SK-MEL-5 (cell line): Measurements from ENCODE around the gene FCHSD2. TPM values are rescaled to one million over a fixed set of nuclear protein-coding genes. Genes with fewer than 3 reads are reported as not detected.

ENCODE experiments used
- DNase-seq: peaks from one replicate; pipeline ENCODE4 v3.0.0-alpha.2; 2016; ENCODE audit warnings: low read depth, low spot score
- in situ Hi-C: cut with HindIII; loops from 2 replicates; pipeline ENCODE4 v1.10.0; 2016; ENCODE audit warnings: low sequenced_read_pairs, high pct_unique_total_duplicates, low pct_unique_long_range_greater_than_20kb
- total RNA-seq: library from RNA; depleted of rRNA; stranded (reverse); fragments of >200 nt; shearing (Covaris generic); gene quantifications from 2 replicates; pipeline ENCODE4 v1.2.3, GENCODE V29; 2014

The FCHSD2 gene
- total RNA-seq, 1 experiment from 2014 or later: 7.8 TPM

DNA sequence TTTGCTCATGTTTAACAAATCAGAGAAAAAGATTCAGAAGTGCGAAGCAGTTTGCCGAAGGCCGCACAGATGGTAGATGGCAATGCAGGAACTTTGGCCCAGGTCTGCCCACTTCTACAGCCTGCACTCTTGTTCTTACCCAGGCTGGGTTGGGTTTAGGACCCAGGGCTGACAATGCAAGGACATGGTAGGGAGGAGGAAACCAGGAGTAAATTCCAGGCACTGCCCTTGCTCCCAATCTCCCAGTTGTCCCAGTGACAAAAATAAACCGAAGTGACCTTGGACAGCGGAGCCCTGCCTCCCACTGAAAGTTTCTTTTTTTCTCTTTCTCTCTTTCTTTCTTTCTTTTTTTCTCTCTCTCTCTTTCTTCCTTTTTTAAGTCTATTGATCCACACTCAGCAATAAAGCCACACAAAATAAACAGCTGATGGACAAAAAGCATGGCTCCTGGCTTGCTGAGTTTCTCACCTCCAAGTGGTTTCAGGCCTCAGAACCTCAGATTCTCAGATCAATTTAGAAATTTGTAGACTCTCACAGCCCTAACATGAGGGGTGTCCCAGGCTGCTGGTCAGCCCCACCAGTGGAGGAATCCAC lies 33.5 kb upstream of the FCHSD2 start:
- in situ Hi-C loops: no loop called here
- no peak for DNase-seq

DNA sequence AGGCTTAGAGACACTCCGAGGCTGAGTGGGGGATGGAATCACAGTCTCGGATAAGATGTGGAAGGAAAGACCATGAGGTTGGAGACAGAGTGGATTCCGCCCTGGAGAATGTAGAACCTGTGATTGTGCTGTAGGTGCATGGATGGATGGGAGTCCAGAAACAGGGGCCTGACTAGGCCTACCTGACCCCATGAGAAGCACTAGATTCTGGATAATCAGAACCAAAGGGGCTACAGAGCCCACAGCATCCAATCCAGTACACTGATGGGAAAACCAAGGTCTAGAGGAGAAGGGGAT lies 32.3 kb upstream of the FCHSD2 start:
- in situ Hi-C loops: no loop called here

DNA sequence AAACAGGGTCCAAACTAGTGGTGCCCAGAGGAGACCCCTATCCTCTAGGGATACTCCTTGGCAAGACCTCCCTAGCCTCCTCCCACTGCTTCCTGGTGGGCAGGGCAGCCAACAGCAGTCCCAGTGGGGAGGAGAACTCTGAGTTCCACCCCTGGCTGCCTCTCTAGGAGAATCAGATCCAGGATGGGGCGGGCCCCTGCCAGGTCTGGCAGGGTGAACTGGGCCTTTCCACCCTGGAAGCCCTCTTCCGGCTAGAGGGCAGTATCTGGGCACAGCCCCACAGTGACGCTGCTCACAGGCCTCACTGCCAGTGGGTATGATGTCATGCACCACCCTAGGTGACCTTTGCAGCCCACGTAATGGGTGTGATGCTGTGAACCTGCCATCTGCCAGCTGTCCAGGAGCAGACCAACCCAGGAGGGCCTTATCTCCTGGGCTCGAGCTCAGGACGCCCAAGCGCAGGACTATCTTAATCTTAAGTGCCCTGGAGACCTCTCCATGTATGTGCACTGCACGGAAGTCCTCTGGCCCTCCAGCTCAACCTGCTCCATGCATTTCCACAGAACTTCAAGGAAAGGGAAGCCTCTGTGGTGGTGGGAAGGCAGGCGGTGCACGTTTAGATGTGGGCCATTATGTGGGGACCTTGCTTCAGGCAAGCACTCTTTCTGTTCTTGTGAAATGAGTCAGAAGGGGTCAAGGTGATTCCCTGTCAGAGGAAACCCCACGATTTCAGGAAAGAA lies 31.8 kb upstream of the FCHSD2 start:
- in situ Hi-C loops: no loop called here
- DNase-seq: no peak

More for the DNA sequence above, 32.3 kb upstream of the FCHSD2 start:
- no peak for DNase-seq

DNA sequence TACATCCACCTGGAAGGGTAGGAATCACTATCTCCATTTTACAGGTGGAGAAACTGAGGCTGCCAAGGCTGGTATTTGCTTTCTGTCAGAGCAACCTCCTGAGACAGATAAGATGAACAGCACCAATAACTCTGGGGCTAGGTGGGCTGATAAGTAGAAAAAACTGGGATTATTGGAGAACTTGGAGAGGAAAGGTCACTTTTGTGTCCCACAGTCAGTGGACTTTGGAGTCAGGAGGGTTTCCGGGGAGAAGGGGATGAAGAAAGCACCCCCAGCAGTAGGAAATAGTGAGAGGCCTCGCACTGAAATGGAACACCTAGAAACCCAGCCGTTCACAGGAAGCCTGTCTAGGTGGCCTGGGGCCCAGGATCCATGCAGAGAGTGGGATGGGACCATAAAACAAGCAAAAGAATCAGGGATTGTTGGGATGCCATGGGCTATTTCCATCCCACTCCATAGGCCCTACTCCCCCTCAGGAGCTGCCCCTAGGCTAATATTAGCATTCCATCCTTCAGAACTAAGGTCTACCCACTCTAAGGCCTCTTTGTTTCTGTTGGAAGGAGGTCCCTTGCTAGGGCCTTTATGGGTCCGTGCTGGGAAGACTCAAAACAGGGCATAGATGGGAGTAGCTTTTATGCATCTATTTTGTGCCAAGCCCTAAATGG lies 31.0 kb upstream of the FCHSD2 start:
- peak; percentile 20 for DNase-seq
- in situ Hi-C loops: no loop called here

DNA sequence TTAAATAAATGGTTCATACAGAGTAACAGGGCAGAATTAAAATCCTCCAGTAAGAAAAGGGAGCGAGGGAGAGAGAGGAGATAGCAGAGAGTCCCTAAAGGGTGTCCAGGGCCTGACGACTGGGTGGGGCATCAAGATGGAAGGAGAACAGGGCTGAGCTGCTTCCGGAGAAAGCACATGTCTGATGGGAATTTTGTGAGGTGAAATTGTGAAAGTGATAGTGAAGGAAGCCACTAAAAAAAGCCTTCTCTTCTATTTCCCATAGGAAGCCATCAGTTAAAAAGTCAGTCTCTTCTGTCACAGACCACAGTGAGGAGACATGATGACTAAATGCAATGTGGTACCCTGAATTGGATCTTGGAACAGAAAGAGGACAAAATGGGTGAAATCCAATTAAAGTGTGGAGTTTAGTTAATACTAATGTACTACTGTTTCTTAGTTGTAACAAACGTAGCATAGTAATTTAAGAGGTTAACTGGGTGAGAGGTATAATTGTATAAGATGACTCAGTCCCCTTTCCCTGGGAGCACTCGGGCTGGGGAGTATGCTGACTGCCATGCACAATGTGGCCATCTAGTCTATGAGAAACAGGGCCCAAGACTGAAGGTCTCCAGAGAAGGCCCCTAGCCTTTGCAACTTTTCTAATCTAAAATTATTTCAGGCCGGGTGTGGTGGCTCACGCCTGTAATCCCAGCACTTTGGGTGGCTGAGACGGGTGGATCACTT lies 29.5 kb upstream of the FCHSD2 start:
- in situ Hi-C loops: no loop called here

DNA sequence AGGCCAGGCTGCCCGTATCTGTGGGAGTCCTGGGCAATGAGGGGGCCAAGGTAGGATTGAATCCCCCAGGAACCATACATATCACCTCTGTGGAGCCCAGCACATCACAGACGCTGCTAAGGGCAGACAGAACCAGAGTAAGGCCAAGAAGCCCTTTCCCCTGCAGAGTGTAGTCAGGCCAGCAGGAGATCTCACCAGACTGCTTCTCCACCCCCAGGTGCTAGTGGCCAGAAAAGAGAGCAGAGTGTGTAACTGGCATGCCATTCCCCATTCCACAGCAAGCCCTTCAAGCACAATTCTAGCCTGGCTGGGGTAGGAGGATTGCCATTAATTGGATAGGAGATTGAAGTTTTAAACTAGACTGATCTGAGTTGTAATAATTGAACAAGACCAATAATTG lies 28.0 kb upstream of the FCHSD2 start:
- in situ Hi-C loops: no loop called here
- peak; percentile 15 for DNase-seq

More for the DNA sequence above, 29.5 kb upstream of the FCHSD2 start:
- DNase-seq: no peak

DNA sequence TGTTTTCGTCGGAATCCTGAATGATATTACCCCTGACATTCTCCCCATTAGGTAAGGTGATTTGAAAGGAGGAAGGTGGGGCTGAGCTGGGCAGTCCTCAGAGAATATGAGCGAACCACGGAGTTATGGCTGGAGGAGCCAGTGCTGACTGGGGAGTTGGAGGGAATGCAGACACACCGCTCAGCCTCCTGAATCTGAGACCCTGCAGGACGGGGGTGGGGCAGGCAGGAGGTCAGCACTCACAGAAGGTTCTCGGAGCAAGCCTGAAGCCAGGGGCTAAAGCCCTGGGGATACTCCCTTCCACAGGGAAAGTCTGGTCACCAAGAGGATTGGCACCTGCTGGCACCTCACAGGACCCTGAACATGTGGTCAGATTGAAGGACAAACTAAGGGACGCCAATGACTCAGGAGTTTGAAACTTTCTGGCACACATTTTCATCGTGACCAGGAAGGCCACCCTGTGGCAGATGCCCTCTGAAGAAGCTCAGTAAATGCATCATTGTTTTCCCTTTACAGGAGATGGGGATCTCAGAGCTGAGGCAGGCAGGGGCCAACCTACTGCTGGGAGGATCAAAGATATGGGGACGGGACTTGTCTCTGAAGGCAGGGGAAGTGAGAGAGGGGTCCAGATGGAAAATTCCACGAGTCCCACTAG lies 26.9 kb upstream of the FCHSD2 start:
- DNase-seq: peak; percentile 11
- in situ Hi-C loops: no loop called here

DNA sequence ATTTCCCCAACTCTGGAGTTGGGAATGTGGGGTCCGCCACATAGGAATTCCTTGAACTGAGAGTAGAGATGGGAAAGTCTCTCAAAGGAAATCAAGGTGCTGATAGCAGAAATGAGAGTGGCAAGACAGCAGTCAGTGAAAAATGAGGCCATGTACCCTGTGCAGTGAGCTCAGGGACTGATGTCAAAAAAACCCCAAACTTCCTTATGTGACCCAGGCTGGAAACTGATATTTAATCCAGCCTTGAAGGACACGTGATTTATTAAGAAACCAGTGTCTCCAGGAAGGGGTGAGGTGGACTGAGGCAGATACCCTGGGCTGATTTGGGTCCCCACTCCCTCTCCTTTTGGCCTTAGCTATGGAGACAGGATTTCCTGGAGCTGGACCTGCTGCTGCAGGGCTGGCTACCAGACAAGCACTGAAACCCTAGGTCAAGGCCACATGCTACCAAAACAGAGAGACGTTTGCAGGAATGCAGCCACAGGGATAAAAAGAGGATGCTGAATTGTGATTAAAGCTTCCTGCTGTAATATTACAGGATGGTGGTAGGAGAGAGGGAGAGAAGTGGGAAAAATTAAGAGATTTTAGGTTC lies 25.3 kb upstream of the FCHSD2 start:
- DNase-seq: no peak
- in situ Hi-C loops: no loop called here

DNA sequence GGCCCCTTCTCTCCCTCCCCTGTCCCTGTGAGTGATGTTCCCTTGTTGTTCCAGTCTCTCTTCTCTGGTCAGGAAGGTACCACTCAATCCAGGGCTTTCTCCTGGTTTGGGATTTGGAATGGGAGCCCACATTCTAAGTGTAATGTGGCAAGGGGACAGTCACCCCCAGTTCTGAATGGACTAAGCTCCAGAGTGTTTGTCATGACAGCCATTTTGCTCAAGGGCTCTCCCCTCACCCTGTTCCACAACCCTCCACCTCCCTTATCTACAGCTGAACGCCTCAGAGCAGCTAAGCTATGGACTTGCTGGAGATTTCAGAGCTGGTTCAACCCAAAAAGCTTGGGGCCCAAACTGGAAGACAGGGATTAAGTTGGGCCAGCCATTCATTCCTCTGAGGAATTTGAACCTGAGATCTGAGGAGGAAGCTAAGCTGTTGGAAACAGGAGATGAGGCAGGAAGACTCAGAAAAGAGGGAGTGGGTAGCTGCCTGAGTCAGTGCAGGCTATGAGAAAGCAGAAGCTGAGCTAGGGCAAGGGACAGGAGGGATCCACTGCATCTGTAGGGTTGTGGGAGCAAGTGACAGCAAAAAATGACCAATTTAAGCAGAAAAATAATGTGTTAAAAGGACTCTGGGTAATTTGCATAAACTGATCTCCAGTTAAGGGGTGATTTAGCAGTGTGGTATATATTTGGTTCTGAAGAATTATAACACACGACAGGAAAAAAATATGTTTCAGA lies 22.9 kb upstream of the FCHSD2 start:
- no peak for DNase-seq
- in situ Hi-C loops: no loop called here

DNA sequence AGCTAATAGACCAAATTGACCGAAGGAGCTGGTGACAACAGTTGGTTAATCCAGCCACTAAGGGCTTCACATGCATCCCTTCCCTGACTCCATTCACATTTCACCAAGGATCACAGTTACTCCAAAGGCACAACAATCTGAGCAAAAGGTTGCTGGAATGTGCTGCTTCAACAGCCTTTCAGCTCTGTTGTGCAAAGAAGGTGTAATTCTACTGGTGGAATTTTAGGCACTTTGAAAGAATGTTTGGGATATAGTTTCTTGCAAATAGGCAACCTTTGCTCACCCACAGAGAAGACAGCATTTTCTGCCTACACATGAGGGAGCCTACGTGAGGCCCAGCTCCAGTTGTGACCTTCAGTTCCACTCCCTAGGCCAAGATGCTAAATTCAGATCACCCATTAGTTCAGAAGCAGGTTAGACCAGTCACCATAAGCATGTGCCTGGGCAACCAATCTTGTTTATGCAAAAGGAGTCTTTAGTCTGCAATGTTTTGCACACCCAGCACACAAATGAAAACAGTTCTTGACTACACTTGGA lies 21.6 kb upstream of the FCHSD2 start:
- in situ Hi-C loops: no loop called here
- no peak for DNase-seq

DNA sequence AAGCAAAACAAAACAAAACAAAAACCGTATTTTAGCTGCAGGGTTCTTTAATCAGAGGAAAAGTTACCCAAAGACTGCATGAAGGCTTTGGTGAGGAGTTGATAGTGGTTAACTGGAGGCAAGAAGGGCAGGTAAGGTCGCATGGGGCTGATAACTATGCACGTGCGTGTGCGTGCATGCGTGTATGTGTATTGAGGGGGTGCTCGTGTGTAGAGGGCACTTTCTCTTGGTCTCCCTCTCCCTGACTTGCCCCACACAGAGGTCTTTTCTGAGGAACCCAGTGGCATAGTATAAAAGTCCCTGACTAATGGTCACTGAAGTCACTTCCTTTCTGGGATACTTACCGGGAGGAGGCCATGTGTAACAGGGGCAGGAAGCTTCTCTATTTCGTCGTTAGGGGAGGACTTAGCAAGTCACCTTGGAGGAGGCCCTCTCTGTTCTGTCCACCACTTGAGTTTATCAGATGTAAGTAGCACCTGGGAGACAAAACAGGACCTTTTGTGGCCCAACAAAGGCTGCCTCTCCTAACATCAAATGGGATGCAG lies 20.1 kb upstream of the FCHSD2 start:
- DNase-seq: no peak
- in situ Hi-C loops: no loop called here

DNA sequence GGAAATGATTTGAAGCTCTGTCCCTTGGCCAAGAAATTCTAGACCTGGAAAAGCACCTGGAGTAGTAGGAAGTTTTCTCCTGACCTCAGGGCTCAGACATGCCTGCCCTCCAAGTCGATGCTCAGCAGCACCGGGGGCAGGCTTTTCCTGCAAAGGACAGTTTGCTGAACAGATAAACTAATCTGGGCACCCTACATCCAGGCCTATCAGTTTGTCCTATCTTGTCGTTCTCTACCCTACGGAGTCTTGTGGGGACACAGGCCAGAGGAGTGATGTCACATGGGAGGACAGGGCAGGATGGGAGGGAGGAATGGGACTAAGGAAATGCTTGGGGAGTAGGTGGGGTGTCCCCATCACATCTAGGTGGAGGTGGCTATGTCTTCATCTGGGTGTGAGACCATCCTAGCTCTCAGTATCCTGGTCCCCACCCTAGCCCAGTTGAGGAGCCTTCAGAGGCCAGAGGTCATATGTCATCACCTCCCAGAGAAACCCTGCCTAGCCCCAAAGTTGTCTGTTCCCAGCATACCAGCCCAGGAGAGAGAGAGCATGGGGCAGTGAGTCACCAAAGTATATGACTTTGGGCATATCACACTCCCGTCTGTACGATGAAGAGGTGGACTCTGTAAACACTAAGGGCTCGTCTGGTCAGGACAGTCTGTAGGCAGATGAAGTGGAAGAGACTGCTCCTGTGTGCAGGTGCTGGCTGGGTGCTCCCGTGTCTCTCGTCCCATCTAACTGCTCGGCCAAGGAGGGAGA lies 18.1 kb upstream of the FCHSD2 start:
- DNase-seq: no peak
- in situ Hi-C loops: no loop called here

DNA sequence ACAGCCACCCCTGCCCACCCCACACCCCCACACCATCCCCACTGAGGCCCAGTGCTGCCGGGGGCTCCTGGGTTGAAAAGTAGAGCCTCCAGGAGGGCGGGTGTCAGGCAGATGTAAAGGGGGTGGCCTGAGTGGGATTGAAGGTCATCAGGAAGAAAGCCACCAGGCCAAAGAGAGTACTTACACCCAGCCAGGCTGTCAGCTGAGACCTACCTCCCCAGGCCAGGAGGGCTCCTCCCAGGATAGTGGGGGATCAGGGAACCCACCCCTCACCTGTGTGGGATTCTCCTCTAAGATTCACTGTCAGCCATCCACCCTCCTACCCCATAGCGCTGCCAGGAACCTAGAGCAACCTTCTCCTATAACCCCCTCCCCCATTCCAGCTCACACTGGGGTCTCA lies 17.2 kb upstream of the FCHSD2 start:
- in situ Hi-C loops: no loop called here
- DNase-seq: no peak

DNA sequence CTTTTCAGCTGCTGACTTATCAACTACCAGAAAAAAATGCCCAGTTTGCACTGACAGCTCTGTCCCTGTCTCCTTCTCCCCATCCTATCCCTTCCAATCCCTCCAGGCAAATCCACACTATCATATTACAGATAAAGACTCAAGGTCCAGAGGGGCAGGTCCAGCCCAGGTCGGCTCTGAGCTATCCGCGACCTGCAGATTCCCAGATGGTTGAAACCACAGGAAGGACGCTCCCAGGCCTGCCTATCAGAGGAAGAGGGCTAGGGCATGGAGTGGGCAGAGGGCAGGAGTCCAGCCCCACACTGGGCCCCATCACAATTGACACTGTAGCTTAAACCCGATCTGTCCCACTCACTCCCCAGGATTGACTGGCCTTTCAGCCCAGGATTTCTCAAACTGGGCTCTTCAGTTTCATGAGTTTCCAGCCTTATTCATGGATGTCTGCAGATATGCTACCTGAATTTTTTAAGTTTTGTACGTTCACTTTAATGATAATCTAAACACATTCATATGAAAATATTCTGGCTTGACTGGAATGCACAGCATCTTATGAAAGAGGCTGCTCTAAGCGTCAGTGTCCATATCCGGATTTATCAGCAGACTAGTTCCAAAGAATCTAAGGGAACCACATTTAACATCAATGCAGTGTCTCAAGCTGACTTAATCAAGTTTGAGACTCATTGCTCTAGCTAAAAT lies 16.4 kb upstream of the FCHSD2 start:
- in situ Hi-C loops: no loop called here
- no peak for DNase-seq
